Dermis microvascular lymphatic vessel endothelial cell (primary cell): ENCODE results near the gene FKBP10. TPM values are rescaled to one million over a fixed set of nuclear protein-coding genes. Genes with fewer than 3 reads are reported as not detected.
"Not testable (repeated sequence)": the region's sequence is repeated elsewhere in the genome, so short reads cannot be mapped to it uniquely, and the experiment has no call there.

Source experiments
- DNase-seq, 2 donors: peaks; one replicate each; pipeline versions ENCODE4 v3.0.0 to v3.0.0-alpha.2; 2010; ENCODE audit warnings: low read depth in 2 of 2
- total RNA-seq: library from RNA; depleted of rRNA; stranded (reverse); fragments of >200 nt; gene quantifications from 2 replicates; pipeline ENCODE4 v1.2.1, GENCODE V29; 2014

FKBP10 gene
- total RNA-seq, 1 donor from 2014 or later, result 105 TPM

DNA sequence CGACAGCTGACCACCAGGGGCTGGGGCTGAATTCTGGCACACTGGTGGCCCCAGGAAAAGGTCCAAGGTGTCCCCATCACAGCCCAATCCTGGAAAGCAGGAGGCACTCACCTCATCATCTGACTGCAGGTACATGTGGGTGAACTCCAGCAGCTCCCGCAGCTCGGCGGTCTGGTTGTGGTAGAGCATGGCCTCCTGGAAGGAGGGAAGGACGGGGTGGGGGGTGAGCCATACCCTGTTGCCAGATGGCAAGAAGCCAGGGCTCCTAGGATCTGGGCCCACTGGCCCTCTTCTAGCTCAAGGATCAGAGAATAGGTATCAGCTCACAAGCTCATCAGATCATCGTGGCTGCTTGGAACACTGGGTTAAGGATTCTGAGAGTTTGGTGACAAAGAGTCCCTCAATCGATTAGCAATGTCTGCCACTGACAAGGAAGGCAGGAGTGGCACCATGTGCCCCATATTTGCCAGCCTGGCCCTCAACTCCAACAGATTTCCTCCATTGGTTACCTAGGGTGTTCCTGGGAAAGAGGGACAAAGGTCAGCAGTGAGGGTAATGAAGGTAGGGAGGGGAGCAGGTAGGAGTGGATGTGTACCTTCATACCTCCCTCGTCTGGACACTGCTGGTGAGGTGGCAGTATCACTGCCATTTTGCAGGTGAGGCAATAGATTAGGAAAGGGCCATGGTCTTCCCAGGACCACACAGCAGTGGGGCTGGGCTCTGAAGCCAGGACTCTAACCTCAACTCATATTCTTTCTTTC lies 5.9 kb upstream of the FKBP10 start:
- no peak for DNase-seq

DNA sequence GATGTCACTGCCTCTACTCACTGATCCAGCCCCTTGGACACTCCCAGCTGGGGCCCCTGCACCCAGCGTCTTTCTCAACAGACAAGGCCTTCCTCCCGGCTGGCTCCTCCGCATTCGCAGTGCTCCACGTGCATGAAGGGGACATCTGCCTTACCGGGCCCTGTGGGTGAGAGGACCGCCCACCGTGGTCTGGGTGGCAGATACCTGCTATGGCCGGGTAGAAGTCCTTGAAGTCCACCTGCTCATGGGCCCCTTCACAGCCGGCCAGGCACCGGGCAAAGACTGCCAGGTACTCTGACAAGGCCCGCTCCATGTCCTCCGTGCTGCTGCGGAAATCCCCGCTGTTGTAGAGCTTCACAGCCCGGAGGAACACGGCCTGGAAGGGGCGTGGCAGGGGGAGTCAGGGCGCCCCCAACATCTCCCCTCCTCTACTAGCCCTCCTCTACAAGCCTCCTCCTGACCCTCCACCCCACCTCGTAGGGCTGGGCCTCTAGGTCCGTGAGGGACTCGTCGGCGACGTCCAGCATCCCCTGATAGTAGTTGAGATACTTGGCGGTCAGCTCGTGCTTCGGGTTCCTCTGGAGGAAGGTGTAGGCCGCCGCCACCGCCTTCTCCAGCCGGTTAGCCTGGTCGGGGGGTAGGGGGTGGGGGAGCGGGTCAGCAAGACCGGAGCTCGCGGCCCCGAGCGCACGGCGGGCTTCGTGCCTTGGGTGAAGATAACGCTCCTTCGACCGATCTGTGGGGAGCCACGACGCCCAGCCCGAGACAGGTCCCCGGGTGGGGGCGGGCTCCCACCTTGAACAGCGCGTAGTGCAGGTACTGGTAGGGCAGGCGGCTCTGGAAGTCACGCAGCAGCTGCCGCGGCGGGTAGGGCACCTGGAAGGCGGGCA lies 1.9 kb upstream of the FKBP10 start:
- DNase-seq, result no peak

DNA sequence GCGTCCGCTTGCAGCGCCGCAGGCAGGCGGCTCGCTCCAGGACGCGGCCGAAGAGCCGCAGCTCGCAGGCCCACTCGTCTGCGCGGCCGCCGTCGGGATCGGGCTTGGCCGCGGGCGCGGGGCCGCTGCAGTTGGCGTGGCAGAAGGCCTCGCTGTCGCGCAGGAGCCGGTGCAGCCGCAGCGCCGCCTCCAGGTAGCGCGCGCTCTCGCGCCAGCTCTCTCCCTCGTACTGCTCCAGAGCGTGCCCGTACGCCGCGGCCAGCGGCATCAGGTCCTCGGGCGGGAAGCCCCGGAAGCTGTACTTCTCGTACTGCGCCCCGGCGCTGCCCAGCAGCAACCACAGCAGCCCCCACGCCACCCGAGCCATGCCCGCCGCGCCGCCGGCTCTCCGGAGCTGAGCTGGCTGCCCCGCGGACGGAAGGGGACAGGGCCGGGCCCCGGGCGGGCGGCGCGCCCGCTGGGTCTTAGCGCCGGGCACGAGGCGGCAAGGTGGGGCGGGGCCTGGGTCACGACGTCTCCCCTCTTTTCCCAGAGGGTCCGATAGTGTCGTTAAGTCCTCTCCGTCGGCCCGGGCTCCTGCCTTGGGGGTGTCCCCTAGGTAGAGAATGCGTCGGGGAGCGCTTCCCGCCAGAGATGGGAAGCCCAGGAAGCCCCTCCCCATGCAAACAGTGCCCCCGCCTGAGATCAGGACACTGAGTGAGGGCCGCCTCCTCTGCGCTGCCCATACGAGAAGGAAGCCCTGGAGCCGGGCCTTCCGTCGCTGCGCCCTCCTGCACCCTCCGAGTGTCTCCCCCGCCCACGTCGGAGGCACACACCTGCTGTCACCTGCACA lies 1.0 kb upstream of the FKBP10 start, which contains the start of gene P3H4:
Gene P3H4 (minus strand): TSS at position 401 of the 832 bp plus-strand sequence. CDS start 34 bp downstream, at position 367.
- peak; percentile 63 to 85 for DNase-seq

DNA sequence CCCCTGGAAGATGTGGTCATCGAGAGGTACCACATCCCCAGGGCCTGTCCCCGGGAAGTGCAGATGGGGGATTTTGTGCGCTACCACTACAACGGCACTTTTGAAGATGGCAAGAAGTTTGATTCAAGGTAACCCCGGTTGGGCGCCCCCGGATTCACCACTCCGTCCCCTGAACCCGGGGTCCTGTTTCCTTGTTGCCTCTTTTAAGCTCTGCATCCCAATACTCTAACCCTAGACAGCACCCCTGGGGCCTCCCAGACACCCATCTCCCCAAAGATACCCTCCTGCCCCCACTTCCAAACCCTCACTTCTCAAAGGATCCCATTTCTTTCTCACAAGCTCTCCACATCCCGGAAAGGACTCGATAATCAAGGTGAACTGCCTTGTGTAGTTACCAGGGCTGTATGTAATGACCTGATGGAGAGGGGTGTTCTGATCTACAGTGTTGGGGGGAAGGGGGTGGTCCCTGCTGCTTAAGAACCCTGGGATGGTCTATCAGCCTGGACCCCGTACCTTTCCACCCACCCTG lies 412 bp downstream of the FKBP10 start:
- no peak for DNase-seq

DNA sequence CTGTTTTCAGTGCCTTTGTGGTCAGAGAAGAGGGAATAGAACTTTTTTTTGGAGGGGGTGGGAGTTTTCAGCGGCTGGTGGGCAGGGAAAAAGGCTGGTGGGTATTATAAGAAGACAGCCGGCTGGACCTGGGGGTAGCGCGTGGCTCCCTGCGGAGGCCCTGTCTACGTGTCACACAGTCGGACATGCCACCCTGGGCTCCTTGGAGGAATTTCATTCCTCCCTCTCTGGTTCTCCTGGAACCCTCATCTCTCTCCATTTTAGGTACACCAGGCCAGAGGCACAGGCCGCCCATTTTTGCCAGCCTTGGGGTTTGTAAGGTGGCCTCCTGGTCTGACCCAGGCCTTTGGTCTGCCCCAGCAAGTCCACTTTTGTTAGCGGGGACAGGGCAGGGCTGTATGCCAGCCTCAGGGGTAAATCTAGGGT lies 908 bp downstream of the FKBP10 start:
- no peak for DNase-seq

DNA sequence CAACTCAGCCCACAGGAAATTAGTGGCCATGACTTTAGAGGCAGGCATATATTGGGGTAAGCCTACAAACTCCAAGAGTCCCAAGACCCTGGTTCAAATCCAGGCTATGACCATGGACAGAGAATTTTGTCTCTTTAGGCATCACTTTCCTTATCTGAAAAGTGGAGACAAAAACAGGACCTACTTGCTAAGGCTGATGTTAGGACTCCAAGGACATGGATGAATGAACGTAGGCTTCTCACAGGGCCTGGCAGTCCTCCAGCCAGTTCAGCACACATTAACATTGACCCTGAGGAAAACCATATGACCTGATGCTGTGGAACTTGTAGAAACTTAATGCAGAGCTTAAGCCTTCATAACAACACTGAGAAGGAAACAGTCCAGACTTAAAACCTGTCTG lies 1.4 kb downstream of the FKBP10 start:
- DNase-seq, result no peak

DNA sequence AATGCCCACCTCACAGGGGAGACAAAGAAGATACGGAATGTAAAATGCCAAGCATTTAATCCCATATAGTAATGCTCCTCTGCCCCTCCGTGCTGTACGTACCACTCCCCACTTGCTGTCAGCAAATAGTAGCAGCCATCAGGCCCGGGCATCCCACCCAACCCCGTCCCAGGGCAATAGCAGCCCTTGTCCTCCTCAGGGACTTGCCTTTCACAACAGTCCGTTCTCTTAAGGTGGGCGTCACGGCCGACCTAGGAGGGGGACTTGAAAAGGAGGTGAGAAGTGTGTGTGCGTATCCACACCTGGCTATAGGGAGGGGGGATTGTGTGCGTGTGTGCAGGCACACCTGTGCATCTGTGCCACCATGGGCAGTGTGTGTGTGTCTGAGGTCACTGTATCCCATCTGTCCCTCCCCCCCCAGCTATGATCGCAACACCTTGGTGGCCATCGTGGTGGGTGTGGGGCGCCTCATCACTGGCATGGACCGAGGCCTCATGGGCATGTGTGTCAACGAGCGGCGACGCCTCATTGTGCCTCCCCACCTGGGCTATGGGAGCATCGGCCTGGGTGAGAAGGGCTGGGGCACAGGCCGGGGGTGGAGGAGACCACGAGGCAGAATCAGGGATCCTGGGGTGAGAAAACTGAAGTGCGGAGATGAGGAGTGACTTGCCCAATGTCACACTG lies 4.0 kb downstream of the FKBP10 start:
- DNase-seq, result no peak

DNA sequence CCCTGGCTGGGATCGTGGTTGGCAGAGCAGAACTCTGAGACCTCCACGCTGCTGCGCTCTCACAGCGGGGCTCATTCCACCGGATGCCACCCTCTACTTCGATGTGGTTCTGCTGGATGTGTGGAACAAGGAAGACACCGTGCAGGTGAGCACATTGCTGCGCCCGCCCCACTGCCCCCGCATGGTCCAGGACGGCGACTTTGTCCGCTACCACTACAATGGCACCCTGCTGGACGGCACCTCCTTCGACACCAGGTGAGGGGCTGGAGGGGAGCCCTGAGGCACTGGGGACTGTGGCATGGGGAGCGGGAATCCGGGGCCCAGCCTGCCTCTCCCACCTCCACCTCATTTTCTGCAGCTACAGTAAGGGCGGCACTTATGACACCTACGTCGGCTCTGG lies 5.2 kb downstream of the FKBP10 start:
- no peak for DNase-seq

DNA sequence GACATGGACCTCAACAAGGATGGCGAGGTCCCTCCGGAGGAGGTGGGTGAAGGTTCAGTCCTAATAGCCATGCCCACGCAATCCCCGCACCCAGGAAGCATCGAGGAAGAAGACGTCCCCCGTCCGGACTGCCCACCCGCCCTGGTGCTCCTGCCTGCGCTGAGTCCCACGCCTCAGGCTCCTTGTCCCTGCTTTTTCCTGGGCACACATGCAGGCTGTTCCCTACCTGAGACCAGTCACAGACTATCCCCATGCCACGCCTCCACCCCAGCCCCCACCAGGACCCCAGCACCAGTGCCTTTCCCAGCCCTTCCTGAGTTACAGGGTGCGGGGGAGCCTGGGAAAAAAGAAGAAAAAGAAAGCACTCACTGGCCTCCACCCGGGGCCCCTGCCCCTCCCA lies 9.0 kb downstream of the FKBP10 start:
- DNase-seq, result no peak

DNA sequence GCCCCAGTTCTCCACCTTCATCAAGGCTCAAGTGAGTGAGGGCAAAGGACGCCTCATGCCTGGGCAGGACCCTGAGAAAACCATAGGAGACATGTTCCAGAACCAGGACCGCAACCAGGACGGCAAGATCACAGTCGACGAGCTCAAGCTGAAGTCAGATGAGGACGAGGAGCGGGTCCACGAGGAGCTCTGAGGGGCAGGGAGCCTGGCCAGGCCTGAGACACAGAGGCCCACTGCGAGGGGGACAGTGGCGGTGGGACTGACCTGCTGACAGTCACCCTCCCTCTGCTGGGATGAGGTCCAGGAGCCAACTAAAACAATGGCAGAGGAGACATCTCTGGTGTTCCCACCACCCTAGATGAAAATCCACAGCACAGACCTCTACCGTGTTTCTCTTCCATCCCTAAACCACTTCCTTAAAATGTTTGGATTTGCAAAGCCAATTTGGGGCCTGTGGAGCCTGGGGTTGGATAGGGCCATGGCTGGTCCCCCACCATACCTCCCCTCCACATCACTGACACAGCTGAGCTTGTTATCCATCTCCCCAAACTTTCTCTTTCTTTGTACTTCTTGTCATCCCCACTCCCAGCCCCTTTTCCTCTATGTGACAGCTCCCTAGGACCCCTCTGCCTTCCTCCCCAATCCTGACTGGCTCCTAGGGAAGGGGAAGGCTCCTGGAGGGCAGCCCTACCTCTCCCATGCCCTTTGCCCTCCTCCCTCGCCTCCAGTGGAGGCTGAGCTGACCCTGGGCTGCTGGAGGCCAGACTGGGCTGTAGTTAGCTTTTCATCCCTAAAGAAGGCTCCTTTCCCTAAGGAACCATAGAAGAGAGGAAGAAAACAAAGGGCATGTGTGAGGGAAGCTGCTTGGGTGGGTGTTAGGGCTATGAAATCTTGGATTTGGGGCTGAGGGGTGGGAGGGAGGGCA lies 9.7 kb downstream of the FKBP10 start:
- no peak for DNase-seq

DNA sequence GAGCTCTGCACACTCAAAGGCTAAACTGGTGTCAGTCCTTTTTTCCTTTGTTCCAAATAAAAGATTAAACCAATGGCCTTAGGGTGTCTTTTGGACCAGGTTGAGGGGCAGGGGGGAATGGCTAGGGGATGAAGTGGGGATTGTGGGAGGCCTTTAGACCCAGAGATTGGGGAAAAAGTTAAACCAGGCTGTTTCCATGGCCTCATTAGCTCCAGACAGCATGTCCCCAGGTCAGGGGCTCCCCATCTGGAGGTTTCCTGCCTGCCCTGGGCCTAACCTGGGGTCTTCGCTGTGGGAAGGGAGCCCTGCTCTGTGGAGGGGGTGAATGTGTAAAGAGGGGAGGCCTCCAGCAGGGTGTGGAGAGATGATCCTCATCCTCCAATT lies 10.3 kb downstream of the FKBP10 start:
- no peak for DNase-seq

DNA sequence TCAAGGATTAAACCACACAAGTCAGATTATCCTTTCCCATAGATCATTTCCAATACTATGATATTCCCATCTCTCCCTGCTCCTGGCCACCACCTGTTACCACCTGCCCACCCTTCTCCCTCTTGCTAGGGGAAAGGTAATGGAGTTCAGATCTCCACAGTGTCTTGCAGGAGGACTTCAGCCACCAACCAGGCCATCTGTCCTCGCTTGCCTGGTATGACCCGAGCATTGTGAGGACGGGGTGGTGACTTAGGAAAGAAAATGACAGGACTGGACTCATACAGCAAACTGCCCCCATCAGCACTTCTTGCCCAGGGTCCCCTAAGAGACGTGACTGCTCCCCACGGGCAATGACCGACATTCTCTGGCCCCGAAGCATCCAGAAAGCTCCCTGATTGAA lies 10.8 kb downstream of the FKBP10 start:
- DNase-seq, result no peak

DNA sequence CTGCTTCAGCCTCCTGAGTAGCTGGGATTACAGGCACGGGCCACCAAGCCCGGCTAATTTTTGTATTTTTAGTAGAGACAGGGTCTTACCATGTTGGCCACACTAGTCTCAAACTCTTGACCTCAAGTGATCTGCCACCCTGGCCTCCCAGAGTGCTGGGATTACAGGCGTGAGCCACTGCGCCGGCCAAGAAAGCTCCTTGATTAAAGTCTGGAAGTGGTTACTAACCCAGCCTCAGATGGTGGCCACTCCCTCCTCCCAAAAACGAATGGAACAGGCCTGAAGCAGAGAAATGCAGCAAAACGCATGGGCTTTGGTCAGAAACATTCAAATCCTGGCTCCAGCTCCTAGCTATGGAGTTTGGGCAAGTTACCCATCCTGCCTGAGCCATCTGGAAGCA lies 11.3 kb downstream of the FKBP10 start:
- DNase-seq, result no peak

DNA sequence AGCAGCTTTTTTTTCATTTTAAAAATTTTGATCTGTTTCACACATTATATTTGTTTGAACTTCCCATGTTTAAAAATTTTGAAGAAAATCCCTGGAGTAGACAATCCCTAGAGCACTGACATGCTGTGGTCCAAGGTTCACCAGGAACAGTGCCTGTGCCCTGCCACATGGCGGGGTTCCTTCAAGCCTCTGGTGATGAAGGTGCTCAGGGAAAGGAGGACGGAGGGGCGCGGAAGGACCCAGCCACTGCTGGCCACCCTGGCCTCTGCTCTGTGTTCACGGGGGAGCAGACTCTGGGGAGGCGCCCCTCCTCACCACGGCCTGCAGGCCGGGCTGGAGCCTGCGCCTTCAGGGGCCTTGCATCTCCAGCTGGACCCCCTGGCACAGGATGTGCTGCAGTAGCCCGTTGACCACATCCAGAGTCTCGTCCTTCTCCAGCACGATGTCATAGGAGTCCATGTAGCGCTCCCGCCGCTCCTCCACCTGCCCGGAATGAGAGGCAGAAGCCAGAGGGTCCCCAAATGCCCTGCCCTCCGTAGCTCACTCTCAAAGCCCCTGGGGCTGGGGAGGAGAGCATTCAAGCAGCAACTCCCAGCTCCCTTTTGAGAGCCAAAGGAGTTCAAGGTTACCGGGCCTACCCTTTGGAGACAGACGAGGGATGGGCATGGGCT lies 12.5 kb downstream of the FKBP10 start:
- DNase-seq, result no peak

DNA sequence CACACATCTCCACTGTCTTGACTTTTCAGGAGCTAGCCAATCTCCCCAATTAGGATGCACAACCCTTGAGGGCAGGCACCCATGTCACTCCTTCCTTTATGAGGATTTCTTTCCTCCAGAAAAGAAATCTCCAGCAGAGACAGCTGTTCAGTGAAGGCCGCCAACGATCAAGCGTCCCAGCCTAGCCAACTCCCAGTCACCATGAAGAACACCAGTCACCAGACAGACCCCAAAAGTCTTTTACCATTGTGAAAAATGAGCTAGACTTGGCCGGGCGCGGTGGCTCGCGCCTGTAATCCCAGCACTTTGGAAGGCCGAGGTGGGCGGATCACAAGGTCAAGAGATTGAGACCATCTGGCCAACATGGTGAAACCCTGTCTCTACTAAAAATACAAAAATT lies 17.2 kb downstream of the FKBP10 start:
- not testable (repeated sequence) for DNase-seq

DNA sequence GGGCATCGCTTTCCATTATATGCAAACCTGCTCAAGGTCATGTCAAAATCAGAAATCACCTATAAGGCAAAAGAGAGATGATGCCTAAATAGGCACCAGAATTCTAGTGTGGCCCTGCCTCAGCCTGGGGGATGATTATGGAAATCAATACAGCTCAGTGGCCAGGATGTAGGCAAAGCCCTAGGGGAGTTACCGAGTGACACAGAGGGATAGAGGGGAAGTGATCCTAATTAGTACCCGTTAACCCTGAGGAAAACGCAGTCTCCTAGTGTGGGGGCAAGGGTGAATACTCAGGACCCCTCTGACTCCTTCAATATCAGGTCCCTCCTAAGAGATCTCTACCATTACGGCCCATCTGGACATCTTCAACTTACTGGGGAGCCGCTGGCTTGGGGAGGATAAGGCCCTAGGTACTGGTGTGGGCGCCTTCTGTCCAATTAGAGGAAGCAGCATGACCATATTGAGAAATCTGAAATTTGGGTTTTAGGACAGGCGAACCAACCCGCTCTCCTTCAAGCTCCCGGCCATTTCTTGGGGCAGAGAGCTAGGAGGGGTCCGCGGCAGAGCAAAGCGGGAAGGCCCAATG lies 22.5 kb downstream of the FKBP10 start:
- DNase-seq, result no peak

DNA sequence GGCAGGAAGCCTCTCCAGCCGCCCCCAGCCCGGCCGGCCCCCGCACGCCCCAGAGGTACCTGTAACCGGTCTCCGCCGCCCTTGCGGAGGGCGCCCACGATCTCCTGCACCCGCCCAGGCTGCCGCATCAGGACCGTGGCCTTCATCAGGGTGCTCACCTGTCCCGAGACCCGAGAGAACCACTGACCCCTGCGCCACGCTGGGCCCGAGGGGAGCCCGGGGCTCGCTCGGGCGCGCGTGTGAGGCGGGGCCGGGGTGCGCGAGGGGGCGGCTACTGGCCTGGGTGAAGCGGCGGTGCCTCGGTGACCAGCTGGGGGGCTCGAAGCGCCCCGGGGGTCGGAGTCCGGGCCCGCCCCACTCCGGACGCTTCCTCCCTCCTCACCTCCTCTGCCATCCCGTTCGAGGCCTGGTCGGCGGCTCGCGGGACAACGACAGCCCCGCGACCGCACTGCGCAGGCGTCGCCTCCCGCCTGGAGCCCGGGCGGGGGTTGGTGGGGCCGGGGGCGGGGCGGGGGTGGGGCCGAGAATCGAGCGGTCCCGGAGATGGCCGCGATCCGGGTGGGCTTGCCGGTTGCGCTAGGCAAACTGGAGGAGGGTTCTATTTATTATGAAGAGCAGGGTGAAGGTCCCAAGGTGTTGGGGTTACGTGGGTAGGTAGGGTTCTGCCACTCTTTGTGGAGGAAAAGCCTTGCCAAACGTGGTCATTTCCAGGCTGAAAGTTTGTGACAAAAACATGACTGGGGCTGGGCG lies 23.2 kb downstream of the FKBP10 start, which contains the start of gene NT5C3B:
Gene NT5C3B (minus strand): TSS at position 433 of the 750 bp plus-strand sequence. CDS start 39 bp downstream, at position 394.
- DNase-seq, result peak in 1 of 2 donors; percentile 54
